Measurements from ENCODE around the gene RBM4. TPM values are rescaled to one million over a fixed set of nuclear protein-coding genes. Genes with fewer than 3 reads are reported as not detected.

The RBM4 gene
- total and polyA plus RNA-seq, 8 donors = 44.3 to 136 (median 94.4) TPM

- Histone ChIP-seq H3K36me3 (peaks cover 0 to 3% (median 0%) of the 10 kb centered on the region in 4 donors), H3K27me3 (no peaks in the 10 kb centered on the region), H3K27ac (no peak overlapping the region), H3K4me3 (no peak overlapping the region), H3K9me3 (no peaks in the 10 kb centered on the region), H3K4me1 (no peaks in the 10 kb centered on the region)
- WGBS, 5 donors = 80 to 92% (median 89%) methylated on average over 15 of the region's 15 CpGs
- DNase-seq = peak in 1 of 2 donors; percentile 26
- TF ChIP-seq POLR2A (IDR thresholded peaks at IDR 0.05) = no peak
- TF ChIP-seq CTCF (IDR thresholded peaks at IDR 0.05) = no peak
- TF ChIP-seq EP300 (IDR thresholded peaks at IDR 0.05) = no peak
- no peak for TF ChIP-seq POLR2AphosphoS5 (IDR thresholded peaks at IDR 0.05)
- intact Hi-C loops (cut with DNase I; ENCODE audit: low total_unique reads) = loop anchor here (10.0 kb wide), 1 partner anchor 281 kb away; no protein-coding TSS in a partner anchor
These were observed 47.7 kb downstream of the RBM4 start for GRCh38 chr11:66686100-66686785.

- TF ChIP-seq EP300 (IDR thresholded peaks at IDR 0.05) (no peak), POLR2AphosphoS5 (IDR thresholded peaks at IDR 0.05) (no peak), CTCF (IDR thresholded peaks at IDR 0.05) (no peak), POLR2A (IDR thresholded peaks at IDR 0.05) (no peak)
- no peak overlapping the region for H3K4me3 ChIP-seq
These were observed 48.6 kb downstream of the RBM4 start for GRCh38 chr11:66686801-66687750.

GRCh38 chr11:66687831-66688281 is 49.4 kb downstream of the RBM4 start:
- TF ChIP-seq CTCF (IDR thresholded peaks at IDR 0.05) = no peak
- no peak for TF ChIP-seq EP300 (IDR thresholded peaks at IDR 0.05)
- TF ChIP-seq POLR2AphosphoS5 (IDR thresholded peaks at IDR 0.05) = no peak
- TF ChIP-seq POLR2A (IDR thresholded peaks at IDR 0.05) = no peak
- intact Hi-C loops (cut with DNase I; ENCODE audit: low total_unique reads) = loop anchor here (10.0 kb wide), 1 partner anchor 283 kb away; no protein-coding TSS in a partner anchor
- 80 to 90% (median 88%) methylated on average over 12 to 13 of the region's 13 CpGs for WGBS, 5 donors
- Histone ChIP-seq H3K27ac (no peak overlapping the region), H3K4me3 (no peak overlapping the region), H3K36me3 (peaks cover 0 to 3% (median 0%) of the 10 kb centered on the region in 4 donors), H3K4me1 (no peaks in the 10 kb centered on the region), H3K27me3 (no peaks in the 10 kb centered on the region), H3K9me3 (no peaks in the 10 kb centered on the region)
- no peak for DNase-seq

More at GRCh38 chr11:66686801-66687750, 48.6 kb downstream of the RBM4 start:
- no peak overlapping the region for H3K27ac ChIP-seq
- peaks cover 0 to 3% (median 0%) of the 10 kb centered on the region in 4 donors for H3K36me3 ChIP-seq
- H3K27me3 ChIP-seq = no peaks in the 10 kb centered on the region
- no peak for DNase-seq
- intact Hi-C loops (cut with DNase I; ENCODE audit: low total_unique reads) = loop anchor here (10.0 kb wide), 1 partner anchor 282 kb away; no protein-coding TSS in a partner anchor
- 88 to 93% (median 92%) methylated on average over 27 to 33 of the region's 33 CpGs for WGBS, 5 donors
- H3K9me3 ChIP-seq = no peaks in the 10 kb centered on the region
- no peaks in the 10 kb centered on the region for H3K4me1 ChIP-seq
